ENCODE data around the gene SIK3. TPM values are rescaled to one million over a fixed set of nuclear protein-coding genes. Genes with fewer than 3 reads are reported as not detected.
A peak's percentile ranks its signal among the peaks of the same experiment; 100 is the strongest.
"Not testable (repeated sequence)": the region's sequence is repeated elsewhere in the genome, so short reads cannot be mapped to it uniquely, and the experiment has no call there.

Gene SIK3
- 68.9 TPM for total RNA-seq

GRCh38 chr11:117098269-117099232, at the start of gene SIK3:
Gene SIK3 (minus strand): TSS chr11:117098428. CDS start chr11:117098415, 13 bp downstream.
- peak; percentile 97 for ATAC-seq
- intact Hi-C loops (cut with DNase I) = no loop called here
- DNase-seq (ENCODE audit: low spot score) = peak; percentile 98

DNA sequence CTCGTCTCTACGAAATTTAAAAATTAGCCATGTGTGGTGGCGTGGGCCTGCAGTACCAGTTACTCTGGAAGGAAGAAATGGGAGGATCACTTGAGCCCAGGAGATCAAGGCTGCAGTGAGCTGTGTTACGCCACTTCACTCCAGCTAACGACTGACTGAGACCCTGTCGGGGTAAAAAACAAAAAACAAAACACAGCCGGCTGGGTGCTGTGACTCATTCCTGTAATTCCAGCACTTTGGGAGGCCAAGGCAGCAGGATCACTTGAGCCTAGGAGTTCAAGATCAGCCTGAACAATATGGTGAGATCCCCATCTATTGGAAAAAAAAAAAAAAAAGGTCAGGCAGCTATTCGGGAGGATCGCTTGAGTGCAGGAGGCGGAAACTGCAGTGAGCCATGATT, 48.3 kb upstream of the SIK3 start:
- DNase-seq (ENCODE audit: low spot score) = no peak
- intact Hi-C loops (cut with DNase I) = no loop called here
- no peak for ATAC-seq

DNA sequence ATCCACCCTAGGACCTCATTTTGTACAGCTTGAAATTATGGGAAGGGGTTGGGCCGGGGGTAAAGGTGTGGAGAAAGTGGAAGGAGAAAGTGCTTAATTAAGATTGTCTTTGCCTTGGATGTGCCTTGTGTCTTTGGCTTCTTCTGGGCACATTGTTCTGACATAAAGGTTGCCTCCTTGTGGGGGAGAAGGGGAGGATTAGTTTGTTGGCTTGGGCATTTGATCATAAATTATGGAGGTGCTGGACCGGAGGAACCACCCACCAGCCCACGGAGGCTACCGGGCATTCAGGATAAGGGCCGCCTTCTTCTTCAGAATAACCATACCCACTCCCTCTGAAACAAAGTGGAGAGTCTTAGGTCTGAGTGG, 47.1 kb upstream of the SIK3 start:
- DNase-seq (ENCODE audit: low spot score) = no peak
- intact Hi-C loops (cut with DNase I) = no loop called here
- no peak for ATAC-seq

- peak; percentile 65 for DNase-seq (ENCODE audit: low spot score)
- intact Hi-C loops (cut with DNase I) = no loop called here
Observed at GRCh38 chr11:117144477-117145392, 46.5 kb upstream of the SIK3 start.

DNA sequence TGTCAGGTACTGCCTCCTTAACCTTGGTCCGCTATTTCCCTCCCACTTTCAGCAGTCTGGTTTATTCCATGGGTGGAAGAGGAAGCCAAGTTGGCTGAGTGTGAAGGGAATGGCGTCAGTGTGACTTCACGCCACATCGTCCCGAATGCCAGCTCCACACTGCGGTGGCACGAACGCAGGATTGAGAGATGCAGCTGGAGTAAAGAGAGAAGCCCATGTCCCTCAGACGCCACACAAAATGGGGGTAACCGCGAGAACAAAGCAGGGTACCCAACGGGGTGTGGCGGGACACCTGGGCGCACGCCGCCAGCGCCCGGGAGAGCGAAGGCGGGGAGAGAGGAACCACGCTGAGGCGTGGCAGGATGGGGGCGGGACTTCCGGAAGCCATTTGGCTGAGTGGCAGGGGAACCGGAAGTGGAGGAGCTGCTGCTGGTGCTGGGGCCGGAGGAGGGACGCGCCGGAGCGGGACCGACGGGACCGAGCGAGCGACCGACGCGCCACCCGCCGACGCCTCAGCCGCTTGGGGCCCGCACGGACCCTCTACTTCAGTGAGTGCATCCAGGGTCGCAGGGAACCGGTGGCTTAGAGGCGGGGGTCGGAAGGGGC, 45.7 kb upstream of the SIK3 start, which contains the start of gene PAFAH1B2:
Gene PAFAH1B2 (plus strand): TSS at position 417 of the 606 bp plus-strand sequence. CDS start 8,161 bp downstream, outside the sequence.
- intact Hi-C loops (cut with DNase I) = no loop called here
- DNase-seq (ENCODE audit: low spot score) (peak; percentile 98), ATAC-seq (peak; percentile 99)

More at GRCh38 chr11:117144477-117145392, 46.5 kb upstream of the SIK3 start:
- peak; percentile 75 for ATAC-seq

- intact Hi-C loops (cut with DNase I) = no loop called here
- peak; percentile 43 for ATAC-seq
- peak; percentile 69 for DNase-seq (ENCODE audit: low spot score)
Observed at GRCh38 chr11:117143390-117143789, 45.2 kb upstream of the SIK3 start.

- peak; percentile 65 for ATAC-seq
- intact Hi-C loops (cut with DNase I); DNase-seq (ENCODE audit: low spot score): not testable (repeated sequence)
Observed at GRCh38 chr11:117137223-117138086, 39.2 kb upstream of the SIK3 start.

GRCh38 chr11:117134979-117135378, 36.8 kb upstream of the SIK3 start:
- ATAC-seq; intact Hi-C loops (cut with DNase I): not testable (repeated sequence)

GRCh38 chr11:117134431-117134830, 36.2 kb upstream of the SIK3 start:
- intact Hi-C loops (cut with DNase I) = no loop called here
- ATAC-seq (no peak), DNase-seq (ENCODE audit: low spot score) (no peak)

More at GRCh38 chr11:117134979-117135378, 36.8 kb upstream of the SIK3 start:
- DNase-seq (ENCODE audit: low spot score) = not testable (repeated sequence)

GRCh38 chr11:117130879-117131278, 32.7 kb upstream of the SIK3 start:
- intact Hi-C loops (cut with DNase I) = no loop called here
- ATAC-seq = no peak
- DNase-seq (ENCODE audit: low spot score) = no peak

DNA sequence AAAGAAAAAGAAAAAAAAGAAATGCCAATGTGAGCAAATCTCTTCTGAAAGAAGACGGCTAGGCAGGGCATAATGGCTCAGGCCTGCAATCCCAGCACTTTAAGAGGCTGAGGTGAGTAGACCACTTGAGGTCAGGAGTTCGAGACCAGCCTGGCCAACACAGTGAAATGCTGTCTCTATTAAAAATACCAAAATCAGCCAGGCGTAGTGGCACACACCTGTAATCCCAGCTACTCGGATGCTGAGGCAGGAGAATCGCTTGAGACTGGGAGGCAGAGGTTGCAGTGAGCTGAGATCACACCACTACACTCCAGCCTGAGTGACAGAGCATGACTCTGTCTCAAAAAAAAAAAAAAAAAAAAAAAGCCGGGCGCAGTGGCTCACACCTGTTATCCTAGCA, 32.2 kb upstream of the SIK3 start:
- DNase-seq (ENCODE audit: low spot score); intact Hi-C loops (cut with DNase I); ATAC-seq: not testable (repeated sequence)

DNA sequence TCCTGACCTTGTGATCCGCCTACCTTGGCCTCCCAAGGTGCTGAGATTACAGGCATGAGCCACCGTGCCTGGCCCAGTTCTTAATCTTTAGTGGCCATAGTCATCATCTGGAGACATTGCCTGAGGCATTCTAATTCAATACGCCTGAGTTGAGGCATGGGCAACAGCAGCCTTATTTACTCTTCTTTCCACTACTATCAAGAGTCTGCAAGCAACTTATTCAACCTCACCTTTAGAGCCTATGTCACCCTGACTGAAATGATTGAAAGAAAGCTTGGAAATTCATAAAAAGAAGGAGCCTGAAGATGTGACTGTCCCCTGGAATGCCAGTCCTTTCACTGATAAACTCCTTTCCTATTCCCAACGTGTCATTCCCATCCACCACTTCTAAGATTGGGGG, 30.1 kb upstream of the SIK3 start:
- intact Hi-C loops (cut with DNase I) = no loop called here
- ATAC-seq = no peak
- DNase-seq (ENCODE audit: low spot score) = no peak

DNA sequence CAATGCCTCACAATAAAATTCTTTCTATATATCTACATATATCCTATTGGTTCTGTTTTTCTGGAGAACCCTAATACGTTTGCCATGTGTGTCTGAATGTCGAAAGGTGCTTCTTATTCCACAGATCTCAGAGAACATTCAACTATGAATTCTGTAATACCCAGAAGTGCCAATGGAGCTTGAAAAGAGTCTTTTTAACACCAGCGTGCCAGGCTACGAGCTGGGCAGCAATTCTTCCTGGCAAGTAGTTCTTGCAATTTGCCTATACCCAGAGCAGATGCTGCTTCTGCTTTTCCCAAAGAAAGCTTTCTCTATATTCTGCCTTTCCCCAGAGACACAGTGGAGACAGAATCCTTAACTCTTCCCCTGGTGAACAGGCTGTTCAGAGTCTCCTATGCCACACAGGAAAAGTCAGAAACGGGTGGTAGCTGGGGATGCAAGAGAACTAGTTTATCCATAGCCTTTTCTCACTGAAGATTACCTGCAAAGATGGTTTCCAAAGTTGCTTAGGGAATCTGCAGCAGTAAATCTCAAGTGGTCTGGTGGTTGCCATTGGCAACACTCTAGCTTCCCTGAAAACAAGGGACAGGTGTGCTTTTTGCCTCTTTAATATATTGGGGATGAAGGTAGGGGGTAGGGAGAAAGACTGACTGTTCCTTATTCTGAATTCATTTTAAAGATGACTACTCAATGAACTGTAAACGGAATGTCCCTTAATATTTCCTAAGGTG, 29.1 kb upstream of the SIK3 start:
- no peak for ATAC-seq
- DNase-seq (ENCODE audit: low spot score) = no peak
- intact Hi-C loops (cut with DNase I) = no loop called here

- DNase-seq (ENCODE audit: low spot score) = no peak
- intact Hi-C loops (cut with DNase I) = no loop called here
- ATAC-seq = peak; percentile 52
Observed at GRCh38 chr11:117126223-117126965, 28.2 kb upstream of the SIK3 start.

- ATAC-seq (no peak), DNase-seq (ENCODE audit: low spot score) (no peak)
- intact Hi-C loops (cut with DNase I) = no loop called here
Observed at GRCh38 chr11:117122556-117122955, 24.3 kb upstream of the SIK3 start.

DNA sequence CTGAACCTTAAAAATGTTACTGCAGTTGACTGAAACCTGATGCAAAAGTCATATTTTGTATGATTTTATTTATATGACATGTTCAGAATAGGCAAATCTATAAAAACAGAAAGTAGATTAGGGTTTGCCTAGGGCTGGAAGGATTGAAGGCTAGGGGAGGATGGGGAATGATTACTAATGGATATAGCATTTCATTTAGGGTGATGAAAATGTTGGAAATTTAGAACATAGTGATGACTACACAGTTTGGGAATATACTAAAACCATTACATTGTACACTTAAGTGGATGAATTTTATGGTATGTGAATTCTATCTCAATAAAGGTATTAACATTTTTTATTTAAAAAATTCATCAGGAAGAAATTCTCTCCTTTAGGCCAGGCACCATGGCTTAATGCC, 22.9 kb upstream of the SIK3 start:
- no peak for DNase-seq (ENCODE audit: low spot score)
- intact Hi-C loops (cut with DNase I) = no loop called here

DNA sequence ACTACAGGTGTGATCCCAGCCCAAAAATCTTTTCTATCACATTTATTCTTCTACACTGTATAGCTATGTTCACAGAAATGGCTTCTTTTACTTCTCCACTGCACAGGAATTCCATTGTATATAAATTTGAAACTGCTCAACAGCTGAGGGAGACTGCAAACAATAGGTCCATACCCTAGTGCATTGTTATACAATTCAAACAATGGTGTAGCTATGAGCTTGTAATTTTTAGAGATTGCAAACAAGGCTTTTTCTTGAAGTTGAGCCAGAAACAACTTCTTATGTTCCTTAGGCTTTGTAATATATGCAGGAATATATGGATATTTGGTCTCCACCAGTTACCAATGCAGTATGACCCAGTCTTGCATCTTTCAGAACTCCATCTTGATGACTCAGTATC, 19.5 kb upstream of the SIK3 start:
- intact Hi-C loops (cut with DNase I) = no loop called here
- ATAC-seq = no peak
- DNase-seq (ENCODE audit: low spot score) = no peak

More for the DNA sequence above, 22.9 kb upstream of the SIK3 start:
- ATAC-seq = no peak
